Fibroblast of the aortic adventitia (primary cell): Measurements from ENCODE around the gene RARRES1. TPM values are rescaled to one million over a fixed set of nuclear protein-coding genes. Genes with fewer than 3 reads are reported as not detected.

Experiments
- DNase-seq: peaks from one replicate; pipeline ENCODE4 v3.0.0-alpha.2; 2010; ENCODE audit warnings: low read depth
- H3K4me3 ChIP-seq: 2 replicates; pipeline ENCODE4 v1.5.1; 2011; ENCODE audit warnings: low read depth, mild to moderate bottlenecking, control low read depth, low read length, moderate library complexity
- total RNA-seq: library from RNA; depleted of rRNA; stranded (reverse); fragments of >200 nt; gene quantifications from 2 replicates; pipeline ENCODE4 v1.2.3, GENCODE V29; 2012; ENCODE audit warnings: low replicate concordance
- TF ChIP-seq, protein P1 (sequence below): IDR thresholded peaks from 2 replicates; pipeline ENCODE4 v1.5.1; 2011; ENCODE audit warnings: mild to moderate bottlenecking, low read length, control low read depth, inconsistent platforms; ENCODE audit not compliant: insufficient read depth

The RARRES1 gene
- total RNA-seq, 1 donor, result 47.8 TPM

DNA sequence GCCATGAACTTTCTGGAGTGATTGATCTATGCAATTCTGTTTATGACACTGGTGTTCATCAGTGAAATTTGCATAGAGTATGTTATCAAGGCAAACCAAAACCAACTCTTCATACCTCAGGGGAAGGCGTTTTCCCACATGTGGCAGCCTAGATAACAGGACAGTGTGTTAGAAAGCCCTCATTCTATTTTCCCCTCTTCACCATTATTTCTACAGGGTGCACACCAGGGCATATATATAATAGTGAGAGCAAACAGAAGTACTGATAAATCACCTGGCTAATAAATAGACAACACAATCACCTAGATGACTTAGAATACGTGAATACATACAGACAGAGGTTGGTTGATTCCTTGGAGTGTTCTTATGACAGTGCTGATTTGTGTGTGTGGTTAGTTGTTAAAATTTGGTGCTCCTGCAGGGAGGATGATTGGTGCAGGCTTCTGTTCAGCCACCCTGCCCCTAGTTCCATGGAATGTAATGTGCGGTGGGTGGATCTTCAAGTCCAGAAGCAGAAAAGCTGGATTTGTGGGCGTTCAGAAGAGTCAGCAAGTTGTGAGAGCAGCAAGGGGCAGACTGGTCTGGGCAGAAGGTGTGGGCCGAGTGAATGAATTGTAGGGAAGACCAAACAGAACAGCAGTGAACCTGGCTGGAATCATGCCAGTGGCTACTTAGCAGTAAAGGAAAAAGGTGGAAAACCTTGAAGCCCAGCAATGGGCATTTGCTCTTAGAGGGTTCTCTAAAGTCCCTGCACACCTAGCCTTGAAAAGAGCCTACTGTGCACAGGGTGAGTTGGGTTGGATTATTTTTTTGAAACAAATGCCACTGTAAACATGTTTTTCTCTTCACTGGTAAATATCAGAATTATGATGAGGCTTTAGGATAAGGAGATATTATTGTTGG lies 11.7 kb upstream of the RARRES1 start:
- no peak overlapping the region for H3K4me3 ChIP-seq
- no peak for DNase-seq
- TF ChIP-seq, protein P1, sequence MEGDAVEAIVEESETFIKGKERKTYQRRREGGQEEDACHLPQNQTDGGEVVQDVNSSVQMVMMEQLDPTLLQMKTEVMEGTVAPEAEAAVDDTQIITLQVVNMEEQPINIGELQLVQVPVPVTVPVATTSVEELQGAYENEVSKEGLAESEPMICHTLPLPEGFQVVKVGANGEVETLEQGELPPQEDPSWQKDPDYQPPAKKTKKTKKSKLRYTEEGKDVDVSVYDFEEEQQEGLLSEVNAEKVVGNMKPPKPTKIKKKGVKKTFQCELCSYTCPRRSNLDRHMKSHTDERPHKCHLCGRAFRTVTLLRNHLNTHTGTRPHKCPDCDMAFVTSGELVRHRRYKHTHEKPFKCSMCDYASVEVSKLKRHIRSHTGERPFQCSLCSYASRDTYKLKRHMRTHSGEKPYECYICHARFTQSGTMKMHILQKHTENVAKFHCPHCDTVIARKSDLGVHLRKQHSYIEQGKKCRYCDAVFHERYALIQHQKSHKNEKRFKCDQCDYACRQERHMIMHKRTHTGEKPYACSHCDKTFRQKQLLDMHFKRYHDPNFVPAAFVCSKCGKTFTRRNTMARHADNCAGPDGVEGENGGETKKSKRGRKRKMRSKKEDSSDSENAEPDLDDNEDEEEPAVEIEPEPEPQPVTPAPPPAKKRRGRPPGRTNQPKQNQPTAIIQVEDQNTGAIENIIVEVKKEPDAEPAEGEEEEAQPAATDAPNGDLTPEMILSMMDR, result no peak

DNA sequence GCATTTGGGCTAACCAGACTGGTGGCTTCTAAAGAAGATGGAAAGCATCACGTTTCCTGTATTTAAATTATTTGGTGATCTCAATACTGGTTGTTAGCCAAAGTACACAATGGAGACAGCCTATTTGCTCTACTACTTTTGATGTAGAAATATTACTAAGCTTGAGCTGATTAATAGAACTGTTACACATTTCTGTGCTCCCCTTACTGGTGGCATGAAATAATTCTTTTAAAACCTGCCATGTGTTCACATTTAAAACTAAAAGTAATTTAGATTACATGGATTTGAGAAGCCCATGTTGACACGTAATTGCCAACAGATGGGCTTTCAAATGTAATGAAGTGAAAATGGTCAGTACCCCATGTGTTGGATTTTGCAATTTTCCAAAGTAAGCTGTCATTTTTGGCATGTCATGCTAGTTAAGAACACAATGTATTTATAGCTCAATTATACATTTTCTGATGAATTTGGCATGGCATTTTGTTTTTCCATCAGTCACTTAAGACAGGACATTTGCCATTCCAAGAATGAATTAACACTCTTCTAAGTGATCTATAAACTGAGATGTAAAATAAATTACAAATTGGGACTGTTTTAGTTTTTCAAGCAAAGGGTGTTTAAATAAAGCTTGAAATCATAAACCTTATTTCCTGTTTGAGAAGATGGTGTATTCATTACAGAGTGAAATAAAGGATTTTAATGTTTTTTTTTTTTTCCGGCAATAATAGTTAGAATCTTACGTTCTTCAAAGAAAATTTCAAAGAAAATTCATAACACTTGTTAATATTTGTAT lies 10.8 kb upstream of the RARRES1 start:
- no peak overlapping the region for H3K4me3 ChIP-seq
- DNase-seq, result peak; percentile 67
- TF ChIP-seq, protein P1, result no peak

DNA sequence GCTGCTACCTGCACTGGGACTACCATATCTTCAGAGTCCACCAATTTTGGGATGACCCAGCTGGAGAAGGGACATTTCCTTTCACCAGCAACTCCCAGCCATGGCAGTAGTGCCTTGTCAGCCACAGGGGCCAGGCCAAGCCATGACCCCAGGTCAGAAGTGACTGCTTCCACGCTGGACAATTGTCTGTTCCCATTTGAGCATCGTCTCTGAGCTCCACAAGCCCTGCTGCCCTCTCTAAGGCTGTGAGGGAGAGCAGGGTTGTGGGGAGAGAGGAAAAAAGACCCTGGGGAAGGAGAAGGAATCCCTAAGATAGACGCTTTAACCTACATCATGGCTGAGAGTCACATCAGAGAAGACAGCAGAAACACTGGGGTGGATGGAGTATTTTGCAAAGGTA lies 7.4 kb upstream of the RARRES1 start:
- DNase-seq, result no peak
- no peak overlapping the region for H3K4me3 ChIP-seq
- TF ChIP-seq, protein P1, result no peak

DNA sequence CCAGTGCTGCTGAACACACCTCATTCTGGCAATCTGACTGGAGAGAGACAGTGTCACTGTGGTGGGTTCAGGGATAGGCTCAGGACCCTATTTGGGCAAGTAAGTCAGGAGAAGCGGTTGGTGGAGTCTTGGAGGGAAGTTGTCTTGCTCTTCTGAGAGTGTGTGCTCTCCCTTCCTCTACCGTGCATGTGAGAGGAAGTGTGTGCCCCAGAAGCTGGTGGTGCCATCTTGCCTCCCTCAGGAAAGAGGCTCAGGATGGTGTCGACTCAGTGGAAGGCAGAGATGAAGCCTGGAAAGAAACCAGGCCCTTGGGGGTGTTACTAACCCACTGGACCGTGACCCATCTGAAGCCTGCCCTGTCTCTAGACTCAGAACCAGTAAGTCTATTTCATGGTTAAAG lies 6.8 kb upstream of the RARRES1 start:
- DNase-seq, result no peak
- TF ChIP-seq, protein P1, result no peak
- no peak overlapping the region for H3K4me3 ChIP-seq

DNA sequence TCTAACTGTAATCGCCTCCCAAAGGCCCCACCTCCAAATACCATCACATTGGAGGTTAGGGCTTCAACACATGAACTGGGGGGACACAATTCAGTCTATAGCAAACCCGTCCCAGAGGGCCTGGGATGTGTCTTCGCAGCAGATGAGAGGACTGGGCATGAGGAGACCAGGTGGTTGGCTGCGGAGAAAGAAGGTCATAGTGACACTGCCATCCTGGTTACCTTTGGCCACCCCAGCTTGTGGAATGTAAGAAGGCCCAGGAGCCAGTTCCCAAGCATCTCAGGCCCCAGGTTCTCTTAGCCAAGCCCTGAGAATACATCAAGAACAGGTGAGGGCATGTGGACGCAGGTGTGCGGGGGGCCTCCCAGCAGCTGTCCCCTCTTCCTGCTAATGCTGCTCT lies 6.4 kb upstream of the RARRES1 start:
- TF ChIP-seq, protein P1, result no peak
- H3K4me3 ChIP-seq, result no peak overlapping the region
- DNase-seq, result no peak

DNA sequence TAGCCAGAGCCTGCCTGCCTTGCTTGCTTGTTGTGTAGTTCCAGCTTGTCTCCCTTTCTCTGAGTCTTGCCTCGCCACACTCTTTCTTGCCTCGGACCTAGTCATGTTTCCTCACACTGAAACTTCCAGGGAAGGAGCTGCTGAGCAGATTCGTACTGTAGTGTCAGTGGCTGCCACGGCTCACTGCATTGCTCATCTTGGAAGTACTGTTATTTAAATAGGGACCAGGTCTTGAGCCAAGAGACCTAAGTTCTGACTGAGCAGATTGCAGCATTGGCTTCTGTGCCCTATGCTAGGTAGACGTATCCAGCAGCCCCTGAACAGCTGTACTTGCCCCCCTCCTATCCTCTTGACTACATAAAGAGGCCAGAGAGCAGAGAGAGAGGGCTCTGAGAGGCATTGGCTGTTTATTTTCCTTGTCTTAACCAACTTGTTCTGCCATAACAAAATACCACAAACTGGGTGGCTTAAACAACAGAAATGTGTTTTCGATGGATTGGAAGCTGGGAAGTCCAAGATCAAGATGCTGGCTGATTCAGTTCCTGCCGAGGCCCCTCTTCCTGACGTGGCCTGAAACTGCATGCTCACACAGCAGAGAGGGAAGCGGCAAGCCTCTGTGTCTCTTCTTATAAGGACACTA lies 5.8 kb upstream of the RARRES1 start:
- no peak overlapping the region for H3K4me3 ChIP-seq
- DNase-seq, result peak; percentile 35
- TF ChIP-seq, protein P1, result no peak
